SK-N-SH (cell line): Measurements from ENCODE around the gene SRD5A3.

Source experiments
- CTCF ChIP-seq: fragments of 200-600 bp; sonication (generic); IDR thresholded peaks from 2 replicates; pipeline ENCODE4 v1.6.1; 2017; ENCODE audit warnings: antibody characterized with exemption, mild to moderate bottlenecking, moderate library complexity
- GATA2 ChIP-seq: sonication (generic); formaldehyde crosslinking; IDR thresholded peaks from 2 replicates; pipeline ENCODE4 v1.5.0; 2020; ENCODE audit warnings: mild to moderate bottlenecking, missing genetic modification reagents
- POLR2AphosphoS5 ChIP-seq: IDR thresholded peaks from 2 replicates; pipeline ENCODE4 v1.6.1; 2012; ENCODE audit warnings: low read depth, low read length
- RFX5 ChIP-seq: IDR thresholded peaks from 2 replicates; pipeline ENCODE4 v1.6.1; 2012; ENCODE audit warnings: mild to moderate bottlenecking, improper control_type of control experiment, low read length

DNA sequence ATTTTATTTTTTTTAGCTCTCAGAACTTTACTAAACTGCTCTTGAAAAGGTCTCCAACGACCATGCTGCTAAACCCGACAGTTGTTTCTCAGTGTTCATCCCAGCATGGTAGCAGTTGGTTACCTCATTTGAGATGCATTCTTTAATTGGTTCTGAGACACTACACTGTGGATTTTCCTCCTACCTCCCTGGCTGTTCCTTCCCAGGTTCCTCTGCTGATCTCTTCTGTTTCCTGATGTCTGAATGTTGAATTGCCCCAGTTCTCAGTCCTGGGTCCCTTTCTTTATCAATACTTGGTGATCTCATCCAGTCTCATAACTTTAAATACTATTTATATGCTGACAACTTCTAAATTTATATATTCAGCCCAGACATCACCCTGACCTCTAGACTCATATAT lies 30.7 kb downstream of the SRD5A3 start:
- TF ChIP-seq CTCF (no peak), RFX5 (no peak), GATA2 (CRISPR knock-in tag) (no peak), POLR2AphosphoS5 (no peak)
